K562 (cell line): Measurements from ENCODE around the gene SLX4IP. TPM values are rescaled to one million over a fixed set of nuclear protein-coding genes. Genes with fewer than 3 reads are reported as not detected.

Experiments
- ATAC-seq: fragments of 200-7000 bp; cut with Tn5 transposase; 3 replicates; pipeline ENCODE4 v1.9.1; 2020; ENCODE audit warnings: moderate library complexity
- BruUV-seq: library from RNA; stranded (reverse); fragments of 400-500 nt; replicated peaks from 2 replicates; lab custom pipeline; 2021; lab: Mats Ljungman, UMichigan
- CTCF ChIA-PET: fragments of 300-600 bp; formaldehyde crosslinking; extraction: SDS; loops from one replicate; lab custom pipeline; 2021; ENCODE audit warnings: low intra/inter-chr PET ratio; lab: Yijun Ruan, JAX
- POLR2A ChIA-PET: fragments of 300-600, 350-650 bp; sonication (Branson Sonifier 250); formaldehyde crosslinking; extraction: SDS; loops from one replicate; lab custom pipeline; 2021; ENCODE audit warnings: antibody characterized with exemption, inconsistent platforms; lab: Yijun Ruan, JAX
- DNase-seq, 4 experiments: peaks; one replicate each; pipeline versions ENCODE4 v3.0.0 to v3.0.0-alpha.2; 2011 to 2018; ENCODE audit warnings: low spot score in 3 of 4, mixed read lengths in 3 of 4; ENCODE audit errors: extremely low read depth in 1 of 4
- FAIRE-seq: peaks from 2 replicates; lab custom pipeline; 2011; peaks lifted over from hg19 to GRCh38; lab: Jason Lieb, UNC
- H2AFZ ChIP-seq: 2 replicates; pipeline ENCODE4 v1.6.0; 2011; ENCODE audit warnings: low read depth, low read length, control low read depth, inconsistent platforms
- H3K27ac ChIP-seq: fragments of 200-600 bp; 3 replicates; pipeline ENCODE4 v1.8.0; 2011; ENCODE audit warnings: low read depth, mild to moderate bottlenecking, control low read depth, inconsistent platforms, low read length, moderate library complexity, mixed read lengths; ENCODE audit errors: extremely low read depth
- H3K27me3 ChIP-seq, 2 experiments: fragments of 300-600 bp in 1 of 2; 2 replicates in 1 of 2; 3 replicates in 1 of 2; pipeline versions ENCODE4 v1.6.0 to v1.8.0; 2011; ENCODE audit warnings: inconsistent platforms in 2 of 2, low read length in 2 of 2, mild to moderate bottlenecking in 1 of 2, mixed read lengths in 1 of 2, moderate library complexity in 1 of 2; ENCODE audit not compliant: control insufficient read depth in 2 of 2, insufficient read depth in 2 of 2
- H3K36me3 ChIP-seq: fragments of 300-600 bp; 3 replicates; pipeline ENCODE4 v1.8.0; 2011; ENCODE audit warnings: mild to moderate bottlenecking, low read length, inconsistent platforms; ENCODE audit not compliant: control insufficient read depth, insufficient read depth
- H3K4me1 ChIP-seq, 2 experiments: fragments of 200-600 bp in 1 of 2; replicated peaks in 1 of 2; 2 replicates in 1 of 2; 3 replicates in 1 of 2; pipeline versions ENCODE4 v1.5.1 to v1.8.0; 2011; ENCODE audit warnings: inconsistent platforms in 2 of 2, low read length in 2 of 2, mild to moderate bottlenecking in 1 of 2, mixed read lengths in 1 of 2, moderate library complexity in 1 of 2; ENCODE audit not compliant: control insufficient read depth in 2 of 2, insufficient read depth in 2 of 2
- H3K4me2 ChIP-seq: 2 replicates; pipeline ENCODE4 v1.6.1; 2011; ENCODE audit warnings: low read length, control low read depth, inconsistent platforms, mixed read lengths; ENCODE audit not compliant: insufficient read depth
- H3K4me3 ChIP-seq: fragments of 200-600 bp; sonication (generic), shearing (Covaris generic); 2 replicates; pipeline ENCODE4 v1.5.1; 2016; ENCODE audit warnings: control low read depth, inconsistent platforms
- H3K79me2 ChIP-seq: fragments of 200-600 bp; 3 replicates; pipeline ENCODE4 v1.8.0; 2011; ENCODE audit warnings: low read length, inconsistent platforms; ENCODE audit not compliant: control insufficient read depth, insufficient read depth
- H3K9ac ChIP-seq, 2 experiments: 2 replicates each; pipeline versions ENCODE4 v1.6.0 to v1.6.1; 2011; ENCODE audit warnings: low read depth in 2 of 2, low read length in 2 of 2, control low read depth in 1 of 2, inconsistent platforms in 1 of 2, mild to moderate bottlenecking in 1 of 2, mixed read lengths in 1 of 2; ENCODE audit not compliant: insufficient read depth in 1 of 2
- H3K9me1 ChIP-seq: one replicate; pipeline ENCODE4 v1.6.0; 2011; ENCODE audit warnings: inconsistent platforms, mild to moderate bottlenecking, low read length, moderate library complexity; ENCODE audit not compliant: control insufficient read depth, insufficient read depth
- H3K9me3 ChIP-seq: replicated peaks from 2 replicates; pipeline ENCODE4 v1.5.1; 2011; ENCODE audit warnings: low read depth, low read length, inconsistent platforms; ENCODE audit not compliant: control insufficient read depth, insufficient read depth
- H4K20me1 ChIP-seq: replicated peaks from 2 replicates; pipeline ENCODE4 v1.6.1; 2011; ENCODE audit warnings: low read length, inconsistent platforms, mixed read lengths; ENCODE audit not compliant: control insufficient read depth, insufficient read depth
- CEBPB ChIP-seq: fragments of 450-650 bp; IDR thresholded peaks from 2 replicates; pipeline ENCODE4 v1.6.1; 2016; ENCODE audit warnings: missing genetic modification characterization, missing compliant biosample characterization
- CHCHD3 ChIP-seq: fragments of 250-450 bp; sonication (Bioruptor Pico); IDR thresholded peaks from 2 replicates; pipeline ENCODE4 v2.1.2; 2022; ENCODE audit warnings: mild to moderate bottlenecking
- GTF2A2 ChIP-seq: IDR thresholded peaks from 2 replicates; pipeline ENCODE4 v1.6.1; 2016; ENCODE audit warnings: mild to moderate bottlenecking, missing genetic modification characterization, missing compliant biosample characterization
- HDAC8 ChIP-seq: fragments of 450-650 bp; IDR thresholded peaks from 2 replicates; pipeline ENCODE4 v1.6.1; 2016; ENCODE audit warnings: mild to moderate bottlenecking, missing genetic modification characterization, moderate library complexity, missing compliant biosample characterization
- HNRNPH1 ChIP-seq: fragments of 200-400 bp; formaldehyde crosslinking; optimal IDR thresholded peaks from 2 replicates; pipeline ENCODE3; 2017; ENCODE audit warnings: low read depth, mild to moderate bottlenecking, low read length, moderate library complexity
- MAZ ChIP-seq, 2 experiments: fragments of 450-650 bp in 1 of 2; sonication (generic) in 1 of 2; formaldehyde crosslinking; IDR thresholded peaks in 1 of 2; conservative IDR thresholded peaks in 1 of 2; 2 replicates each; pipeline versions ENCODE4 v1.4.0 to v1.5.0; 2020; ENCODE audit warnings: mild to moderate bottlenecking in 1 of 2, missing genetic modification reagents in 1 of 2
- PPARD ChIP-seq: fragments of 250-450 bp; sonication (Bioruptor Pico); IDR thresholded peaks from 2 replicates; pipeline ENCODE4 v1.8.0; 2022; ENCODE audit warnings: inconsistent platforms, mild to moderate bottlenecking, moderate library complexity
- RAD51 ChIP-seq: fragments of 450-650 bp; IDR thresholded peaks from 2 replicates; pipeline ENCODE4 v1.7.1; 2016; ENCODE audit warnings: low read depth, mild to moderate bottlenecking, borderline replicate concordance
- SMC3 ChIP-seq: conservative IDR thresholded peaks from 2 replicates; pipeline ENCODE4 v1.6.1; 2011; ENCODE audit warnings: low read depth, low read length, improper control_type of control experiment; ENCODE audit not compliant: insufficient read depth
- TOE1 ChIP-seq, 2 experiments: fragments of 450-650 bp in 1 of 2; sonication (generic) in 1 of 2; formaldehyde crosslinking in 1 of 2; IDR thresholded peaks; 2 replicates each; pipeline versions ENCODE4 v1.7.1 to v1.8.0; 2016 to 2022; ENCODE audit warnings: borderline replicate concordance in 2 of 2, mild to moderate bottlenecking in 2 of 2, antibody characterized with exemption in 1 of 2, inconsistent platforms in 1 of 2, low read depth in 1 of 2, missing genetic modification reagents in 1 of 2, moderate library complexity in 1 of 2
- ZC3H8 ChIP-seq: fragments of 450-650 bp; IDR thresholded peaks from 2 replicates; pipeline ENCODE4 v1.6.1; 2017
- ZNF224 ChIP-seq: sonication (generic); formaldehyde crosslinking; IDR thresholded peaks from 2 replicates; pipeline ENCODE4 v1.8.0; 2022; ENCODE audit warnings: mild to moderate bottlenecking, missing genetic modification reagents
- ZNF830 ChIP-seq: fragments of 250-450 bp; sonication (Bioruptor Pico); IDR thresholded peaks from 2 replicates; pipeline ENCODE4 v1.5.0; 2021; ENCODE audit warnings: mild to moderate bottlenecking
- WGBS: fragments of 100-300 bp; shearing (Covaris generic); methylation state at CpG from one replicate; pipeline ENCODE4 v1.1.6; 2016; ENCODE audit warnings: low coverage, mixed read lengths; ENCODE audit not compliant: insufficient coverage; ENCODE audit errors: missing lambda C conversion rate; 5-methylcytosine and 5-hydroxymethylcytosine counted together
- in situ Hi-C: fragments of 300-500 bp; cut with MboI; formaldehyde crosslinking; loops from 4 replicates; pipeline ENCODE4 v1.15.0; 2018; ENCODE audit warnings: inconsistent platforms, mixed read lengths
- intact Hi-C: fragments of 100-400 bp; cut with micrococcal nuclease; formaldehyde crosslinking; loops from 2 replicates; pipeline ENCODE4 v1.14.2; 2022
- polyA plus RNA-seq, 8 experiments: library from polyadenylated mRNA; depleted of rRNA in 4 of 8; stranded (reverse) in 5 of 8; unstranded in 3 of 8; fragments of >200 nt; fragmentation: Nextera tagmentation in 2 of 8; fragmentation: Illumina TruSeq in 1 of 8; extraction: Ambion mirVana in 2 of 8; extraction: Trizol in 1 of 8; gene quantifications; 2 replicates each; pipeline versions ENCODE4 v1.2.1 to v1.2.3, GENCODE V29; 2011 to 2014; ENCODE audit warnings: inconsistent platforms in 1 of 8, missing spikeins in 1 of 8
- total RNA-seq, 7 experiments: library from RNA; depleted of rRNA in 6 of 7; stranded (reverse); fragments of >200 nt in 6 of 7; fragmentation: Illumina TruSeq in 2 of 7; extraction: Trizol in 2 of 7; gene quantifications; 2 replicates each; pipeline versions ENCODE4 v1.2.1 to v1.2.3, GENCODE V29; 2011 to 2021; ENCODE audit warnings: low replicate concordance in 1 of 7
- TF ChIP-seq, protein P1 (sequence below): fragments of 250-450 bp; sonication (Bioruptor Pico); IDR thresholded peaks from 2 replicates; pipeline ENCODE4 v1.5.1; 2021; ENCODE audit warnings: mild to moderate bottlenecking
- TF ChIP-seq, protein P2 (sequence below): sonication (generic); formaldehyde crosslinking; IDR thresholded peaks from 2 replicates; pipeline ENCODE4 v1.8.0; 2022; ENCODE audit warnings: missing genetic modification reagents, mild to moderate bottlenecking, moderate library complexity, borderline replicate concordance
- TF ChIP-seq, protein P3 (sequence below): fragments of 450-650 bp; formaldehyde crosslinking; IDR thresholded peaks from 2 replicates; pipeline ENCODE4 v1.4.0; 2022; ENCODE audit warnings: missing genetic modification characterization

Gene SLX4IP
- total and polyA plus RNA-seq, 9 of the 15 experiments (the other 6 are each of a cell fraction or from before 2014, with no cell fraction given), result 1.5 to 5.9 (median 3.5) TPM

DNA sequence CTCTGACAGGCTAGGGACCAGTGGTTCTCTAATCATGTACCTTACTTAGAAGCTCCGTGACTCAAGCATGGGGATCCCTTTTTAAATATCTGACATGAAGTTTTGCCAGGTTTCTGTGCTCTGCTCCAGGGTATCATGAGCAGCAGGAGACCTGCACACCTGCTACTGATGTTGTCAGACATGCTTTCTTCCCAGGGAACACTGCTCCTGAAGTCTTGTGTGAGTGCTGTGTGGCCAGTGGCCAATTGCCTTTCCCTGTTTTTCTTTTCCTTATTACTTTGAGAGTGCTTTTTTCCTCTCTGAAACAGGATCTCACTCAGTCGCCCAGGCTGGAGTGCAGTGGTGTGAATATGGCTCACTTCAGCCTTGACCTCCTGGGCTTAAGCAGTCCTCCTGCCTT lies 26.4 kb downstream of the SLX4IP start:
- FAIRE-seq, result no peak
- in situ Hi-C loops, result no loop called here
- POLR2A ChIA-PET, result no interaction called here
- no peak for TF ChIP-seq ZNF224 (CRISPR knock-in tag)
- TF ChIP-seq, protein P1, sequence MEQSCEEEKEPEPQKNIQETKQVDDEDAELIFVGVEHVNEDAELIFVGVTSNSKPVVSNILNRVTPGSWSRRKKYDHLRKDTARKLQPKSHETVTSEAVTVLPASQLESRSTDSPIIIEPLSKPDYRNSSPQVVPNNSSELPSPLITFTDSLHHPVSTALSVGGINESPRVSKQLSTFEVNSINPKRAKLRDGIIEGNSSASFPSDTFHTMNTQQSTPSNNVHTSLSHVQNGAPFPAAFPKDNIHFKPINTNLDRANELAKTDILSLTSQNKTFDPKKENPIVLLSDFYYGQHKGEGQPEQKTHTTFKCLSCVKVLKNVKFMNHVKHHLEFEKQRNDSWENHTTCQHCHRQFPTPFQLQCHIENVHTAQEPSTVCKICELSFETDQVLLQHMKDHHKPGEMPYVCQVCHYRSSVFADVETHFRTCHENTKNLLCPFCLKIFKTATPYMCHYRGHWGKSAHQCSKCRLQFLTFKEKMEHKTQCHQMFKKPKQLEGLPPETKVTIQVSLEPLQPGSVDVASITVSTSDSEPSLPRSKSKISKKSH (CRISPR knock-in tag), result no peak
- TF ChIP-seq MAZ (CRISPR knock-in tag; conservative IDR thresholded peaks at IDR 0.05 in 1 of 2, IDR thresholded peaks at IDR 0.05 in 1 of 2), result no peak
- TF ChIP-seq, protein P2, sequence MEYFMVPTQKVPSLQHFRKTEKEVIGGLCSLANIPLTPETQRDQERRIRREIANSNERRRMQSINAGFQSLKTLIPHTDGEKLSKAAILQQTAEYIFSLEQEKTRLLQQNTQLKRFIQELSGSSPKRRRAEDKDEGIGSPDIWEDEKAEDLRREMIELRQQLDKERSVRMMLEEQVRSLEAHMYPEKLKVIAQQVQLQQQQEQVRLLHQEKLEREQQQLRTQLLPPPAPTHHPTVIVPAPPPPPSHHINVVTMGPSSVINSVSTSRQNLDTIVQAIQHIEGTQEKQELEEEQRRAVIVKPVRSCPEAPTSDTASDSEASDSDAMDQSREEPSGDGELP (CRISPR knock-in tag), result no peak
- TF ChIP-seq GTF2A2 (tag), result no peak
- TF ChIP-seq TOE1 (IDR thresholded peaks at IDR 0.05; ENCODE audit: borderline replicate concordance), result no peak
- no peak for TF ChIP-seq TOE1 (CRISPR knock-in tag; IDR thresholded peaks at IDR 0.05; ENCODE audit: borderline replicate concordance, low read depth)
- TF ChIP-seq HDAC8, result no peak
- TF ChIP-seq, protein P3, sequence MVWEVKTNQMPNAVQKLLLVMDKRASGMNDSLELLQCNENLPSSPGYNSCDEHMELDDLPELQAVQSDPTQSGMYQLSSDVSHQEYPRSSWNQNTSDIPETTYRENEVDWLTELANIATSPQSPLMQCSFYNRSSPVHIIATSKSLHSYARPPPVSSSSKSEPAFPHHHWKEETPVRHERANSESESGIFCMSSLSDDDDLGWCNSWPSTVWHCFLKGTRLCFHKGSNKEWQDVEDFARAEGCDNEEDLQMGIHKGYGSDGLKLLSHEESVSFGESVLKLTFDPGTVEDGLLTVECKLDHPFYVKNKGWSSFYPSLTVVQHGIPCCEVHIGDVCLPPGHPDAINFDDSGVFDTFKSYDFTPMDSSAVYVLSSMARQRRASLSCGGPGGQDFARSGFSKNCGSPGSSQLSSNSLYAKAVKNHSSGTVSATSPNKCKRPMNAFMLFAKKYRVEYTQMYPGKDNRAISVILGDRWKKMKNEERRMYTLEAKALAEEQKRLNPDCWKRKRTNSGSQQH (CRISPR knock-in tag), result no peak
- TF ChIP-seq ZC3H8, result no peak
- no peak for TF ChIP-seq ZNF830 (CRISPR knock-in tag)
- no peak for TF ChIP-seq SMC3
- TF ChIP-seq HNRNPH1, result no peak
- no peak for TF ChIP-seq CEBPB (tag)
- TF ChIP-seq RAD51, result no peak
- no peak for TF ChIP-seq CHCHD3
- no peak for TF ChIP-seq PPARD (CRISPR knock-in tag)

More for the DNA sequence above, 26.4 kb downstream of the SLX4IP start:
- intact Hi-C loops, result no loop called here
- ATAC-seq, result no peak
- Histone ChIP-seq H3K9me1 (no peaks in the 10 kb centered on the region), H3K27ac (no peak overlapping the region), H3K9ac (no peak overlapping the region), H3K9me3 (no peaks in the 10 kb centered on the region; the same call in 1 of the 2 replicates), H3K4me1 (no peaks in the 10 kb centered on the region; a peak in 1 of 5 replicates), H3K4me2 (no peak overlapping the region), H3K36me3 (no peaks in the 10 kb centered on the region), H2AFZ (no peak overlapping the region), H4K20me1 (no peaks in the 10 kb centered on the region), H3K27me3 (no peaks in the 10 kb centered on the region), H3K79me2 (no peaks in the 10 kb centered on the region; the same call in 2 of the 3 replicates), H3K4me3 (no peak overlapping the region)
- 86% methylated on average over 2 of the region's 2 CpGs for WGBS
- BruUV-seq, result no TSS peak
- CTCF ChIA-PET, result no interaction called here
- DNase-seq, result no peak
